Osteoblast (primary cell): ENCODE measurements around the gene PCDH9. TPM values are rescaled to one million over a fixed set of nuclear protein-coding genes. Genes with fewer than 3 reads are reported as not detected.
A peak's percentile ranks its signal among the peaks of the same experiment; 100 is the strongest.
"Not testable (repeated sequence)": the region's sequence is repeated elsewhere in the genome, so short reads cannot be mapped to it uniquely, and the experiment has no call there.

Experiments used
- DNase-seq: peaks from one replicate; pipeline ENCODE4 v3.0.0; 2011; ENCODE audit warnings: low spot score, mixed read lengths; ENCODE audit not compliant: insufficient read length; ENCODE audit errors: missing footprints
- H2AFZ ChIP-seq: 2 replicates; pipeline ENCODE4 v1.6.0; 2011; ENCODE audit warnings: mild to moderate bottlenecking, low read length
- H3K27ac ChIP-seq: 2 replicates; pipeline ENCODE4 v1.5.1; 2011; ENCODE audit warnings: mild to moderate bottlenecking, low read depth, low read length, moderate library complexity
- H3K27me3 ChIP-seq: 2 replicates; pipeline ENCODE4 v1.6.0; 2012; ENCODE audit warnings: mild to moderate bottlenecking, control low read depth, inconsistent platforms, low read length, moderate library complexity; ENCODE audit not compliant: insufficient read depth
- H3K36me3 ChIP-seq: 2 replicates; pipeline ENCODE4 v1.5.1; 2011; ENCODE audit warnings: mild to moderate bottlenecking, low read length, control low read depth, moderate library complexity; ENCODE audit not compliant: insufficient read depth
- H3K4me1 ChIP-seq: 2 replicates; pipeline ENCODE4 v1.5.1; 2011; ENCODE audit warnings: mild to moderate bottlenecking, low read length, control low read depth, moderate library complexity; ENCODE audit not compliant: insufficient read depth
- H3K4me2 ChIP-seq: 2 replicates; pipeline ENCODE4 v1.6.0; 2011; ENCODE audit warnings: mild to moderate bottlenecking, low read length; ENCODE audit not compliant: insufficient read depth
- H3K4me3 ChIP-seq: fragments of 200-600 bp; sonication (generic); 3 replicates; pipeline ENCODE4 v1.5.1; 2012; ENCODE audit warnings: mild to moderate bottlenecking, low read length, inconsistent platforms; ENCODE audit not compliant: insufficient read depth
- H3K79me2 ChIP-seq: 2 replicates; pipeline ENCODE4 v1.6.0; 2012; ENCODE audit warnings: mild to moderate bottlenecking, low read length, control low read depth, inconsistent platforms; ENCODE audit not compliant: insufficient read depth
- H3K9me3 ChIP-seq: 2 replicates; pipeline ENCODE4 v1.5.1; 2011; ENCODE audit warnings: low read depth, low read length, control low read depth
- H4K20me1 ChIP-seq: 2 replicates; pipeline ENCODE4 v1.6.0; 2012; ENCODE audit warnings: mild to moderate bottlenecking, low read length, control low read depth; ENCODE audit not compliant: insufficient read depth
- total RNA-seq: library from RNA; depleted of rRNA; stranded (reverse); fragments of >200 nt; gene quantifications from 2 replicates; pipeline ENCODE4 v1.2.3, GENCODE V29; 2012
- TF ChIP-seq, protein P1 (sequence below): IDR thresholded peaks from 2 replicates; pipeline ENCODE4 v1.5.1; 2011; ENCODE audit warnings: mild to moderate bottlenecking, low read depth, low read length, moderate library complexity; ENCODE audit errors: extremely low read depth

The PCDH9 gene
- total RNA-seq, 1 donor = 1.1 TPM

DNA sequence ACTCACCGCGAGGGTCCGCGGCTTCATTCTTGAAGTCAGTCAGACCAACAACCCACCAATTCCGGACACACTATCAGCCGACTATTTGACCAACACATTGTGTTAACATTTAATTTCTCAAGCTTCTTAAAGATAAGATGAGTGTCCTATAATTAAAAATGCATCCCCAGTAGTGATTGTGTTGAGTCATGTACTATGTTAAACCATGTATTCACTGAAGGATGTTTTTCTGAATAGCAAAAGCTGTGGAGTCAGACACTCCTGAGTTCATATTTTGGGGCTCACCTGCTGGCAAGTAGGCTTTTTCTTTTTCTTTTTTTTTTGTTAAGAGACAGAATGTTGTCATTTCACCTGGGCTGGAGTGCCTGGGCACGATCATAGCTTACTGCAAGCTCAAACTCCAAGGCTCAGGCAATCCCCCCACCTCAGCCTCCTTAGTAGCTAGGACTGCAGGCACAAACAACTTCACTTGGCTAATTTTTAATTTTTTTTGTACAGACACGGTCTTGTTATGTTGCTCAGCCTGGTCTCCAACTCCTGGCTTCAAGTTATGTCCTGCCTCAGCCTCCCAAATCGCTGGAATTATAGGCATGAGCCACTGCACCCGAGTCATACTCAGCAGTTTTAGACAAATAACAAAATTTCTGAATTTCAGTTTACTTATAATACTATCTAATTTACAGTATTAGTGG, 606.9 kb downstream of the PCDH9 start:
- TF ChIP-seq, protein P1, sequence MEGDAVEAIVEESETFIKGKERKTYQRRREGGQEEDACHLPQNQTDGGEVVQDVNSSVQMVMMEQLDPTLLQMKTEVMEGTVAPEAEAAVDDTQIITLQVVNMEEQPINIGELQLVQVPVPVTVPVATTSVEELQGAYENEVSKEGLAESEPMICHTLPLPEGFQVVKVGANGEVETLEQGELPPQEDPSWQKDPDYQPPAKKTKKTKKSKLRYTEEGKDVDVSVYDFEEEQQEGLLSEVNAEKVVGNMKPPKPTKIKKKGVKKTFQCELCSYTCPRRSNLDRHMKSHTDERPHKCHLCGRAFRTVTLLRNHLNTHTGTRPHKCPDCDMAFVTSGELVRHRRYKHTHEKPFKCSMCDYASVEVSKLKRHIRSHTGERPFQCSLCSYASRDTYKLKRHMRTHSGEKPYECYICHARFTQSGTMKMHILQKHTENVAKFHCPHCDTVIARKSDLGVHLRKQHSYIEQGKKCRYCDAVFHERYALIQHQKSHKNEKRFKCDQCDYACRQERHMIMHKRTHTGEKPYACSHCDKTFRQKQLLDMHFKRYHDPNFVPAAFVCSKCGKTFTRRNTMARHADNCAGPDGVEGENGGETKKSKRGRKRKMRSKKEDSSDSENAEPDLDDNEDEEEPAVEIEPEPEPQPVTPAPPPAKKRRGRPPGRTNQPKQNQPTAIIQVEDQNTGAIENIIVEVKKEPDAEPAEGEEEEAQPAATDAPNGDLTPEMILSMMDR = no peak
- Histone ChIP-seq H3K9me3 (no peaks in the 10 kb centered on the region), H3K27ac (no peak overlapping the region), H4K20me1 (no peaks in the 10 kb centered on the region), H3K36me3 (no peaks in the 10 kb centered on the region), H2AFZ (no peak overlapping the region), H3K4me1 (no peaks in the 10 kb centered on the region), H3K4me2 (no peak overlapping the region), H3K27me3 (no peaks in the 10 kb centered on the region), H3K79me2 (no peaks in the 10 kb centered on the region), H3K4me3 (no peak overlapping the region)
- no peak for DNase-seq

DNA sequence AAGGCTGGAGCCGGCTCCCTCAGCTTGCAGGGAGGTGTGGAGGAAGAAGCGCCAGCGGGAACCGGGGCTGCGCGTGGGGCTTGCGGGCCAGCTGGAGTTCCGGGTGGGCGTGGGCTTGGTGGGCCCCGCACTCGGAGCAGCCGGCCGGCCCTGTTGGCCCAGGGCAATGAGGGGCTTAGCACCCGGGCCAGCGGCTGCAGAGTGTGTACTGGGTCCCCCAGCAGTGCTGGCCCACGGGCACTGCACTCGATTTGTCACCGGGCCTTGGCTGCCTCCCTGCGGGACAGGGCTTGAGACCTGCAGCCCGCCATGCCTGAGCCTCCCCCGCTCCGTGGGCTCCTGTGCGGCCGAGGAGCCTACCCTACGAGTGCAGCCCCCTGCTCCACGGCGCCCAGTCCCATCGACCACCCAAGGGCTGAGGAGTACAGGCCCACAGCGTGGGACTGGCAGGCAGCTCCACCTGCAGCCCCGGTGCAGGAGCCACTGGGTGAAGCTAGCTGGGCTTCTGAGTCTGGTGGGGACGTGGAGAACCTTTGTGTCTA, 608.2 kb downstream of the PCDH9 start:
- not testable (repeated sequence) for H3K27ac ChIP-seq, DNase-seq, H3K27me3 ChIP-seq, H4K20me1 ChIP-seq, H3K4me3 ChIP-seq, H3K4me2 ChIP-seq, H3K4me1 ChIP-seq, H2AFZ ChIP-seq, H3K36me3 ChIP-seq, H3K9me3 ChIP-seq, H3K79me2 ChIP-seq

DNA sequence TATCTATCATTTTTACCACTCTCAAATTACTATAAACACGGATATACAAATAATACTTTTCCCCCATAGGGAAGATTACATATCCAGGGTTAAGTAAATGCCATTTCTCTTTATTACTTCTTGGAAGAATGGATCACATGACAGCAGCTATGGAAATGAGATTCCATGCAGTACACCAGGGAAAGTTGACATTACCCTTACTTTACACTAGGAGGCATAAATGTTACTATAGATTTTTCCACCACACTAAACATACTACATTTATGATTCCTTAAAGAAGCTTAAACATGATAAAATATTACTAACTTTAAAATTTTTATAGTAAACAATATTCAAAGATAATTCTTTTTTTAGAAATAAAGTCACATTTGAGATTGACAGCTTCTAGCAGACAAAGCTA, 611.4 kb downstream of the PCDH9 start:
- H4K20me1 ChIP-seq = no peaks in the 10 kb centered on the region
- H3K79me2 ChIP-seq = no peaks in the 10 kb centered on the region
- no peak overlapping the region for H2AFZ ChIP-seq
- TF ChIP-seq, protein P1 = peak; percentile 54
- H3K4me1 ChIP-seq = no peaks in the 10 kb centered on the region
- H3K27me3 ChIP-seq = no peaks in the 10 kb centered on the region
- no peaks in the 10 kb centered on the region for H3K9me3 ChIP-seq
- H3K4me2 ChIP-seq = no peak overlapping the region
- H3K36me3 ChIP-seq = no peaks in the 10 kb centered on the region
- H3K27ac ChIP-seq = no peak overlapping the region
- peak; percentile 76 for DNase-seq
- no peak overlapping the region for H3K4me3 ChIP-seq

DNA sequence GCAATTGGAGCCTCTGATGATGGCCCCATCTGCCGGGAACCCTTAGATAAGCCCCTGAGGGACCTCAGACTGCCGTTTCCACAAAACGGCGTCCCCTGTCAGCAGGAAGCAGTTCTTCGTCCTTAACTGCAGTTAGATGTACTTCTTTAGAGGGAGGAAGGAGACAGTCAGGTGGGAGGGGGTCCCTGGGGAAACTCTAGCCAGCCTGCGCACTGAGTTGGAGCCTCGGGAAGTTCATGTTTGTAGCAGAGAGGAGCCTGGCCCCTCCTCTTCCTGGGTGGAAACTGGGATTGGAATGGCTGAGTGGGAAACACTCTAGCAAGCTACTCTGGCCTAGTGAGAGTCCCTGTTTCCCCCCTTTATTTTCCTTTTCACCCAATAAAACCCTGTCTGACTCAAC, 612.4 kb downstream of the PCDH9 start:
- TF ChIP-seq, protein P1 = no peak
- no peaks in the 10 kb centered on the region for H3K27me3 ChIP-seq
- H3K9me3 ChIP-seq = no peaks in the 10 kb centered on the region
- no peak overlapping the region for H3K4me3 ChIP-seq
- H3K4me1 ChIP-seq = no peaks in the 10 kb centered on the region
- H3K27ac ChIP-seq = no peak overlapping the region
- no peak for DNase-seq
- H4K20me1 ChIP-seq = no peaks in the 10 kb centered on the region
- H3K36me3 ChIP-seq = no peaks in the 10 kb centered on the region
- H3K4me2 ChIP-seq = no peak overlapping the region
- H3K79me2 ChIP-seq = no peaks in the 10 kb centered on the region
- no peak overlapping the region for H2AFZ ChIP-seq
